SIG-M5 treated with dmso at 0.1 percent for 504 hours (cell line): ENCODE measurements around the gene GNG14.
"Not testable (repeated sequence)": the region's sequence is repeated elsewhere in the genome, so short reads cannot be mapped to it uniquely, and the experiment has no call there.

ENCODE experiments used
- DNase-seq: peaks from one replicate; lab custom pipeline; 2025; ENCODE audit not compliant: unreplicated experiment; lab: John Stamatoyannopoulos, UW

The GNG14 gene

GRCh38 chr19:12687496-12688196 lies at the start of gene GNG14:
Gene GNG14, plus strand, starts transcription at chr19:12687998. Its CDS starts 51 bp downstream, at chr19:12688049.
- no peak for DNase-seq

- DNase-seq: no peak
Observed at GRCh38 chr19:12638611-12639182, 49.1 kb upstream of the GNG14 start.

GRCh38 chr19:12639901-12640613 lies 47.7 kb upstream of the GNG14 start:
- DNase-seq: no peak

- DNase-seq: no peak
Observed at GRCh38 chr19:12641456-12641855, 46.3 kb upstream of the GNG14 start.

DNA sequence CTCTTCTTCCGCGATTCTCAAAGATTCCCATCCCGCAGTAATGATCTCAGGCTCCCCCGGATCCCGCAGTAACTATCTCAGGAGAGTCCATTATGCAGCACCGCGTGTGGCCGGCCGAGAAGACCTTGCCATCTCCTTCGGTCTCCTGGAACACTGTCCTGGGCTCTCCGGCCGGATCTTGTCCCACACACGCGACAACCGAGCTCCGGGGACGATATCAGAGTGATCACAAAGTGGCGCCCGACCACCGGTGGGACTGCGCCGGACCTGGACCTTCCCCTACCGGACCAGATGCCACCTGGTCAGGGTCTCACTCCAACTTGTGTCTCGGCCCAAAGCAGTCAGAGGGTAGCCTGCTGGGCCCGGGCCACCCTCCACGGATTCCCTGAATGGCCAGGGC lies 45.3 kb upstream of the GNG14 start:
- no peak for DNase-seq

- DNase-seq: not testable (repeated sequence)
Observed at GRCh38 chr19:12643716-12644115, 44.1 kb upstream of the GNG14 start.

DNA sequence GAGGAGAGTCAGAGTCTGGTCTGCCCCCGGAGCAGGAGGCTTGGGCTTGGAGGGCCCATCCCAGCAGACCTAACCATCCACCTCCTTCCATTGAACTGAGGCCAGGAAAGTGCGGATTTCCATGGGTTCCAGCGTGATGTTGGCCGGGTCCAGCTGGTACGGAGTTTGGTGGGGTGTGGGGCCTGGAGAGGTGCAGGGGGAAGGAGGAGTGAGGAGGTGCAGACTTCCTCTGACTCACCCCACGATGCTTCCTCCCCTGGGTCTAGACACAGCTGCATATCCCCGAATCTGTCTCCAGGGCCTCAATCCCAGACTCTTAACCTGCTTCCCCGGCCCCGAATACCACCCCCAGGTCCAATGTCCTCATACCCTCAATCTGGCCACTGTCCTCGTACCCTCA lies 41.2 kb upstream of the GNG14 start:
- no peak for DNase-seq

DNA sequence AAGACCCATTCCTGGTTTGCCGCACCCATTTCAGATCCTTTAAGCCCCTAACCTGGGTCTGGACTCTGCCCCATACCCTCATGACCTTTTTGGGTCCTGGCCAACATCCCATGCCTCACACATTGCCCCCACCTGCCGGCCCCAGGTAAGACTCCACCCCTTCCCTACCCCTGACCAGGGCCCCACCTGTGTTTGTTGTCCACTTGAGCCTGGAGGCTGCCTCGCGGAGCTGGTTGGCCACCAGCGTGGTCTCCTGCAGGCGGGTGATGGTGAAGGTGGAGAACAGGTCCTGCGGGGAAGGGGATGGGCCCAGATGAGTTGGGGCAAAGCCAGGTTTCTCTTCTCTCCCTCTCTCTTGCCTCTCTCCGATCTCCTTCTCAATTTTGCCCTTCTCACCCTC lies 40.8 kb upstream of the GNG14 start:
- DNase-seq: no peak

- DNase-seq: no peak
Observed at GRCh38 chr19:12647490-12648071, 40.2 kb upstream of the GNG14 start.

DNA sequence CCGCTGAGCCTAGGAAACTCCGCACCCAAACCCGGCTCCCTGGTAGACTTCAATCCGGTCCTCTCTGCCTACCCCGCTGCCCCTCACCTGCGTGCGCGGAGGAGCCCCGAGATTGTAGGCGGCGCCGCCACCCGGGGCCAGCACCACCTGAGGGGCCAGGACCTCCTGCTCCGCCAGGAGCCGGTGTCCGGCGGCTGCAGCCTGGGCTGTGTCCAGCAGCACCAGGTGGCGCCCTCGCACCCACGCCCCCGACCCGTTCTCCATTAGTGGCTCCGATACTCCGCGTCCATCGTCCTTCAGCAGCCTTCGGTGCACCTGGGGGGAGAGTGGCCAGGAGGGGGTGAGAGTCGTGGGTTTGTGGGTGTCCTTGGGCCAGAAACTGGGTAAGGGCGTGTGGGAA lies 39.7 kb upstream of the GNG14 start:
- no peak for DNase-seq

GRCh38 chr19:12649941-12650340 lies 37.9 kb upstream of the GNG14 start:
- no peak for DNase-seq

- DNase-seq: no peak
Observed at GRCh38 chr19:12652219-12652618, 35.6 kb upstream of the GNG14 start.

DNA sequence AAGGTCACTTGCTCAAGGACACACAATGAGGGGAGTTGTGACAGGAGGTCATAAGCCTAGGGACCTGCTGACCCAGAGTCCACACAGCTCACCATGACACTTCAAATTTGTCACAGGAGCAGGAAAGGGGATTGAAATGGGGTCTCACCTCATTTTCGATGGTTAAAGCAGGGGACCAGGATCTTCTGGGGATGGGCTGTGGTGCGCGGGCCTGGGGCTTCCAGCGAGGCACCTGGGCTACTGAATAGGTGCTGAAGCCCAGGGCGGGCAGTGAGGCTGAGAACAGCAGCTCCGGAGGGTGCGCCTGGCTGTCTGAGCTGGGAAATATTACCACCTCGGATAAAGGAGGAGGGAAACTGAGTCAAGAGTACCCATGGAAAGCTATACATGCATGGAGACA lies 32.3 kb upstream of the GNG14 start:
- DNase-seq: no peak

DNA sequence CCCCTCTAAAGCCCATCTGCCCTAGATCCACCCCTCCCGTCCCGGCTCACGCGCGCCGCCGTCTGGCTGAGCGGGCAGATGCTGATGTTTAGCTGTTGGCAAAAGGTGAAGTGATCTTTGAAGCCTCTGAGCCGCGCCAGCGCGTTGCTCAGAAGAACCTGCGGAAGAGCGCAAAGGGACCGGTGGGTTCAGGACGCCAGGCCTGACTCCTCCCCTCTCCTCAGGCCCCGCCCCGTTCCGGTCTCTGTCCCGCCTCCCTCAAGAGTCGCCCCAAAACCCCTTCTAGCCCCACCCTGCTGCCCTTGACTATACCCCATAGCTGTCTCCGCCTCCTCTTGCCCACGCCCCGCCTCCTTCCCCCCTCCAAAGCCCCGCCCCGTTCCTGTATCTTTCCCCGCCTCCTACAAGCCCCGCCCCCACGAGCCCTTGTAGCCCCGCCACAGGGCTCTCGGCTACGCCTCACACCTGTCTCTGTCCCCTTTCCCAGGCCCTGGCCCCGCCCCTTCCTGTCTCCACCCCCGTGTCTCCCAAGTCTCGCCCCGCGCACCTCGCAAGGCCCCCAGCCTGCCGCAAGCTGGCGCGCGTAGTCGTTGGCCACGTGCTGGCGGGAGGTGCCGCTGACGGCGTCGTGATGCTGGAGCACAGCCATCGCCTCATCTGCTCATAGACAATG lies 30.8 kb upstream of the GNG14 start:
- DNase-seq: no peak

- no peak for DNase-seq
Observed at GRCh38 chr19:12657966-12658365, 29.8 kb upstream of the GNG14 start.

DNA sequence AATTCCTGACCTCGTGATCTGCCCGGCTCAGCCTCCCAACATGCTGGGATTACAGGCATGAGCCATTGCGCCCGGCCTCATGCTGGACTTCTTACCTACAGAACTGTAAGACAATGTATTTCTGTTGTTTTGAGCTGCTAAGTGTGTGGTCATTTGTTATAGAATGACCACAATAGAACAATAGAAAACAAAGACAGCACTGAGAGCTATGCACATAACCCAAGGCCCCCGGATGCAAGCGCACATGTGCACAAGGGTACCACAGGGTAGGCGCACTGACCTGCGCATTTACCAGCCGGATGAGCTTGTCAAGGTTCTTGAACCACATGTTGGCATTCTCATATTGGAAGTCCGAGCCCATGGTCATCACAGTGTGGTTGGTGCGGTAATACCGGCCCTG lies 26.8 kb upstream of the GNG14 start:
- DNase-seq: no peak

DNA sequence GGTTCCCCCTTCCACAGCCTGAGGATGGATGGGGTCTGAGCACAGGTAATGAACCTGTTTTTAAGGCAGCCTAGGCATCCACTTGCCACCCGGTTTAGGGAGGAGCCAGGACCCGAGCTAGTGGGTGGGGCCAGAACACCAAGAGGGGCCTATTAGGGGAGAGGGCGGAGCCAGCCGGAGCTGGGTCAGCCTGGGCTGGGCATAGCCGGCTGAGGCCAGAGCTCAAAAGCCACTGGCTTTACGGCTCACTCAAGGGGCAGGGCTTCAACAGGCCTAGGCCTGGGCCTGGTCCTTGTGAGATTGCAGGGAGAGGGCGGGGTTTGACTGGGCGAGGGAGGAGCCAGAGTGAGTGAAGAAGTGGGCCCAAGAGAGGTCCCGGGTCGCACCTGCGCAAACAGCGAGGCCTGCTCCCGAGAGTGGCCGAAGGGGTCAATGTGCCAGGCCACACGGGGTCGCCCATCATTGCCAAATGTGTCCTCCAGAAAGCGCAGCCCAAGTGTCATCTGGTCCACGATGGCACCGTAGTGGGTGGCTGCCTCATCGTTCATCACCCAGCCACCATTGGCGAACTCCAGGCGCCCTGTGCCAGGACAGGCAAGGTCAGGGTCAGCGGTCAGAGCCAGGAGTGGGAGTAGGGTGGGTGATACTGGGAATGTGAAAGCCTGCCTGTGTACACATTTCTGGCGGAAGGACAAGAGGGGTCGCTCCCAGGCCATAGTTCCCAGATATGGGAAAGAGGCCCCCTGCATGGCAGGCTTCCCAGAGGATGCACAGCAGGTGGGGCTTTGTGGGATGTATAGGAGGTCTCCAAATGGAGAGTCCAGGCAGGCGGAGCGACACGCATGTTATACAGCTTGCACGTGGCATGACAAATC lies 23.2 kb upstream of the GNG14 start:
- DNase-seq: peak; percentile 2

DNA sequence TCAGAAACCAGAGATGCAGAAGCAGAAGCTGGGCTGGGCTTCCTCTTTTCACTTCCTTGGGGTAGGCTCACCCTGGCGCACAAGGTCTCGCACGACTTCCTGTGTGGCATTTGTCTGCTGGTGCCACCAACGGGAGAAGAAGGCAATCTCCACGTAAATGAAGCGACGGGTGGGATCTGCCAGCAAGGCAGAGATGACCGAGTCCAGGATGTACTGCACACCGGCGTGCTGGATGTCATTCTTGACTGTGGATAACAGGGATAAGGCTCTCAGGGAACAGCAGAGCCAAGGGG lies 22.6 kb upstream of the GNG14 start:
- peak; percentile 83 for DNase-seq

DNA sequence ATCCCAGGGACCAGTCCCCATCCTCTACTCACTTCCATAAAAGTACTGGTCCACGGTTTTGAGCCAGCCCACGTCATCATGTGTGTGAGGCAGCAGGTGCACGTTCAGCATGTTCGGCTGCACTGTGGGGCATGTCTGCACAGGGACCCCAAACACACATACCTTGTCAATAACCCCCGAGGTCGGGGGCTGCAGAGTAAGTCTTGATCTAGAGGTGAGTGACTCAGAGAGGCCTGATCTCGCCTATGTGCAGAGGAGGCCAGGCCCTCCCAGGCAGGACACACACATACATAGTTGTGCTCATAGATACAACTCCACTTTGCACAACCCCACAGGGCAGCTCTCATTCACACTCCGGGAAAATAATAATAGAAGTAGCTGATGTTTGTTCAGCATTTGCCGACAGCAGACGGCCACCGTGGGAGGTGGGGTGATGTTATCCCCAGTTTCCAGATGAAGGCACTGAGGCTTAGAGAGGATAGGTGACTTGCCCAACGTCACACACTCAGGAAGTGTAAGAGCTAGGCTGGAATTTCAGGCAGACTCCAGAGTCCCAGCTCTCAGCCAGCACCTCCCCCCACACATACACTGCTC lies 22.0 kb upstream of the GNG14 start:
- peak; percentile 27 for DNase-seq
